Activated CD4-positive, CD25-positive, alpha-beta regulatory T cell (primary cell): ENCODE measurements around the gene PPA1.
"Not testable (repeated sequence)": the region's sequence is repeated elsewhere in the genome, so short reads cannot be mapped to it uniquely, and the experiment has no call there.

Experiments
- DNase-seq, 4 experiments: peaks; one replicate each; lab custom pipeline; 2025; lab: John Stamatoyannopoulos, UW

Gene PPA1

GRCh38 chr10:70254778-70255328 lies 21.6 kb upstream of the PPA1 start:
- no peak for DNase-seq

- no peak for DNase-seq
Measured at GRCh38 chr10:70253878-70254765, 20.9 kb upstream of the PPA1 start.

- DNase-seq, result no peak
Measured at GRCh38 chr10:70250961-70251680, 17.9 kb upstream of the PPA1 start.

GRCh38 chr10:70247360-70247759 lies 14.1 kb upstream of the PPA1 start:
- DNase-seq, result no peak

GRCh38 chr10:70241081-70241480 lies 7.9 kb upstream of the PPA1 start:
- no peak for DNase-seq

- not testable (repeated sequence) for DNase-seq
Measured at GRCh38 chr10:70239986-70240385, 6.8 kb upstream of the PPA1 start.

GRCh38 chr10:70239077-70239976 lies 6.1 kb upstream of the PPA1 start:
- not testable (repeated sequence) for DNase-seq

DNA sequence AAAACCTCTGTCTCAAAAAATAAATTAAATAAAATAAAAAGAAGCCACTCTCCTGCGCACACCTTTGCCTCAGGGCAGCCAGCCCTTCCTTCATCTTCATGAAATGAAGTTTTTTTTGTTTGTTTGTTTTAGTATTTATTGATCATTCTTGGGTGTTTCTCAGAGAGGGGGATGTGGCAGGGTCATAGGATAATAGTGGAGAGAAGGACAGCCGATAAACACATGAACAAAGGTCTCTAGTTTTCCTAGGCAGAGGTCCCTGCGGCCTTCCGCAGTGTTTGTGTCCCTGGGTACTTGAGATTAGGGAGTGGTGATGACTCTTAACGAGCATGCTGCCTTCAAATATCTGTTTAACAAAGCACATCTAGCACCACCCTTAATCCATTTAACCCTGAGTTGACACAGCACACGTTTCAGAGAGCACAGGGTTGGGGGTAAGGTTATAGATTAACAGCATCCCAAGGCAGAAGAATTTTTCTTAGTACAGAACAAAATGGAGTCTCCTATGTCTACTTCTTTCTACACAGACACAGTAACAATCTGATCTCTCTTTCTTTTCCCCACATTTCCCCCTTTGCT lies 4.8 kb upstream of the PPA1 start:
- not testable (repeated sequence) for DNase-seq

- DNase-seq, result no peak
Measured at GRCh38 chr10:70234668-70235447, 1.6 kb upstream of the PPA1 start.

- DNase-seq, result no peak
Measured at GRCh38 chr10:70233939-70234300, 691 bp upstream of the PPA1 start.

DNA sequence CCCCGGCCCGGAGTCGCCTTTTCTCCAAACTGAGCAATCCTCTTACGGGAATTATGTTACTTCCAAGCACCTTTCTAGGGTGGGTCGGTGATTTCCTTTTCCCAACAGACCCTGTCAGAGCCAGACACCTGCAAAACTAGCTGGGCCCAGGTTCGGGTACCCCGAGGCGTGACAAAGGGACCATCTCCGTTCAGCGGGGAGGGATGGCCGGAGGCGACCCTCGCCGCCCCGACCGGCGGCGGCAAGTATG lies 445 bp downstream of the PPA1 start:
- DNase-seq, result no peak

GRCh38 chr10:70232155-70232858 lies 922 bp downstream of the PPA1 start:
- DNase-seq, result no peak

DNA sequence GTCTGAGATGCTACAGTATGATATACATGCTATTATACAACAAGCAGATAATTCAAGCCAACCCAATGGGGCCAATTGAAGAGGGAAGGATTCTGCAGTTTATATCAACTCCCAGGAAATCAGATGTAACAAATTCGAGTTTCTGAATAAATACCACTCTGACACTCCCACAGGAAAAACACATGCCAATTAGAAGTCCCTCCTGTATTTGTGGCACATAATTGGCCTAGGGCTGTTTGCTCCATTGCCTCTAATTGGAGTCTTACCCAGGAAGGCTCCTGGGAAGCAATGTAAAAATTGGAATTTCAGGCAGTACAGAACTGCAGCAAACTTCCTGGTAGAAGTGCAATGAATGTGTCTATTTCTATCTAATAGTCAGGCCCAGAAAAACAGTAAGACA lies 4.7 kb downstream of the PPA1 start:
- no peak for DNase-seq

- no peak for DNase-seq
Measured at GRCh38 chr10:70227548-70228320, 5.5 kb downstream of the PPA1 start.

- no peak for DNase-seq
Measured at GRCh38 chr10:70223728-70224127, 9.5 kb downstream of the PPA1 start.

DNA sequence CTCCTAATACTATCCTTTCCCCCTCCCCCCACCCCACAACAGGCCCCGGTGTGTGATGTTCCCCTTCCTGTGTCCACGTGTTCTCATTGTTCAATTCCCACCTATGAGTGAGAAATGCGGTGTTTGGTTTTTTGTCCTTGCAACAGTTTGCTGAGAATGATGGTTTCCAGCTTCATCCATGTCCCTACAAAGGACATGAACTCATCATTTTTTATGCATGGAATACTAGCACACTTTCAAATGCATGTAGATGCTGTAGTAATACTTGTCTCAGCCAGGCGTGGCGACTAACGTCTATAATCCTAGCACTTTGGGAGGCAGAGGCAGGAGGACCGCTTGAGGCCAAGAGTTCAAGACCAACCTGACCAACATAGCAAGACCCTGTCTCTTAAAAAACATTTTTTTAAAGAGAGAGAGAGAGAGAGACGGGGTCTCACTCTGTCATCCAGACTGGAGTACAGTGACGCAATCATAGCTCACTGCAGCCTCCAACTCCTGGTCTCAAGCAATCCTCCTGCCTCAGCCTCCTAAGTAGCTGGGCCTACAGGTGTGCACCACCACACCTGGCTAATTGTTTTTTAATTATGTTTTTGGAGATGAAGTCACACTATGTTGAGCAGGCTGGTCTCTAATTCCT lies 10.3 kb downstream of the PPA1 start:
- not testable (repeated sequence) for DNase-seq

DNA sequence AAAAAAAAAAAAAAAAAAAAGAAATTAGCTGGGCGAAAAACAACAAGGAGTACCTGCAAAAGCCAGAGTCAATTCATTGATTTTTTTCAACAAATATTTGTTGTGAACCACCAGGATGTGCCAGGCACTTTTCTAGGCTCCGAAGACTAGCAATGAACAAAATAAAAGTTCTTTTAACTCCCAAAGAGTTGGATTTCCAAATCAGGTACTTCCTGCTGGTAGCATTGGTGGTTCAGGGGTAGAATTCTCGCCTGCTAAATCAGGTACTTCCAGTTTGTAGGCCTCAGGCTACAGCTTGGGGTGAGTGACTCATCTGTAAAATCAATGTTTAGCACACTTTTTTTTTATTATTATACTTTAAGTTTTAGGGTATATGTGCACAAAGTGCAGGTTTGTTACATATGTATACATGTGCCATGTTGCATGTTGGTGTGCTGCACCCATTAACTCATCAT lies 10.9 kb downstream of the PPA1 start:
- no peak for DNase-seq

GRCh38 chr10:70221030-70221429 lies 12.2 kb downstream of the PPA1 start:
- no peak for DNase-seq

- DNase-seq, result no peak
Measured at GRCh38 chr10:70212879-70213278, 20.4 kb downstream of the PPA1 start.
